ENCODE data around the gene FOXK1. TPM values are rescaled to one million over a fixed set of nuclear protein-coding genes. Genes with fewer than 3 reads are reported as not detected.

FOXK1 gene
- total RNA-seq, 2 donors from 2014 or later = 19.4 to 24.8 TPM

GRCh38 chr7:4698707-4699275, 16.7 kb downstream of the FOXK1 start:
- H3K9me3 ChIP-seq = no peaks in the 10 kb centered on the region
- no peak for TF ChIP-seq CTCF (IDR thresholded peaks at IDR 0.05)
- peaks cover 0 to 61% of the 10 kb centered on the region in 2 donors for H3K4me1 ChIP-seq
- no peak overlapping the region for H3K4me3 ChIP-seq
- H3K27me3 ChIP-seq = no peaks in the 10 kb centered on the region
- H3K27ac ChIP-seq = no peak overlapping the region
- no peak for DNase-seq (ENCODE audit: low spot score)
- no peaks in the 10 kb centered on the region for H3K36me3 ChIP-seq

- DNase-seq (ENCODE audit: low spot score) = no peak
- Histone ChIP-seq H3K9me3 (no peaks in the 10 kb centered on the region), H3K27me3 (no peaks in the 10 kb centered on the region), H3K27ac (no peak overlapping the region), H3K4me1 (peaks cover 0 to 58% of the 10 kb centered on the region in 2 donors), H3K36me3 (no peaks in the 10 kb centered on the region), H3K4me3 (no peak overlapping the region)
- TF ChIP-seq CTCF (IDR thresholded peaks at IDR 0.05) = no peak
These were observed 17.7 kb downstream of the FOXK1 start for GRCh38 chr7:4699841-4700240.

GRCh38 chr7:4700577-4701235, 18.6 kb downstream of the FOXK1 start:
- Histone ChIP-seq H3K27ac (no peak overlapping the region), H3K4me1 (peaks cover 0 to 59% of the 10 kb centered on the region in 2 donors)

GRCh38 chr7:4702961-4703512, 20.9 kb downstream of the FOXK1 start:
- TF ChIP-seq CTCF (IDR thresholded peaks at IDR 0.05) = no peak
- H3K27me3 ChIP-seq = no peaks in the 10 kb centered on the region
- no peak for DNase-seq (ENCODE audit: low spot score)
- H3K4me3 ChIP-seq = no peak overlapping the region
- H3K27ac ChIP-seq = no peak overlapping the region
- no peaks in the 10 kb centered on the region for H3K36me3 ChIP-seq
- H3K9me3 ChIP-seq = no peaks in the 10 kb centered on the region
- peaks cover 0 to 80% of the 10 kb centered on the region in 2 donors for H3K4me1 ChIP-seq

More at GRCh38 chr7:4700577-4701235, 18.6 kb downstream of the FOXK1 start:
- Histone ChIP-seq H3K36me3 (no peaks in the 10 kb centered on the region), H3K4me3 (no peak overlapping the region), H3K27me3 (no peaks in the 10 kb centered on the region), H3K9me3 (no peaks in the 10 kb centered on the region)
- no peak for TF ChIP-seq CTCF (IDR thresholded peaks at IDR 0.05)
- no peak for DNase-seq (ENCODE audit: low spot score)

GRCh38 chr7:4703532-4703931, 21.4 kb downstream of the FOXK1 start:
- Histone ChIP-seq H3K27ac (no peak overlapping the region), H3K36me3 (no peaks in the 10 kb centered on the region), H3K4me1 (peaks cover 0 to 83% of the 10 kb centered on the region in 2 donors), H3K4me3 (no peak overlapping the region), H3K9me3 (no peaks in the 10 kb centered on the region), H3K27me3 (no peaks in the 10 kb centered on the region)
- TF ChIP-seq CTCF (IDR thresholded peaks at IDR 0.05) = no peak
- no peak for DNase-seq (ENCODE audit: low spot score)

Data from right atrium auricular region (tissue), 2 donors.